GM19328 (cell line): ENCODE results near the gene UVRAG.

ENCODE experiments used
- ATAC-seq: cut with Tn5 transposase; IDR thresholded peaks from one replicate; pipeline ENCODE4 v1.9.1; 2021; ENCODE audit warnings: mild to moderate bottlenecking, moderate library complexity; ENCODE audit not compliant: unreplicated experiment

The UVRAG gene

DNA sequence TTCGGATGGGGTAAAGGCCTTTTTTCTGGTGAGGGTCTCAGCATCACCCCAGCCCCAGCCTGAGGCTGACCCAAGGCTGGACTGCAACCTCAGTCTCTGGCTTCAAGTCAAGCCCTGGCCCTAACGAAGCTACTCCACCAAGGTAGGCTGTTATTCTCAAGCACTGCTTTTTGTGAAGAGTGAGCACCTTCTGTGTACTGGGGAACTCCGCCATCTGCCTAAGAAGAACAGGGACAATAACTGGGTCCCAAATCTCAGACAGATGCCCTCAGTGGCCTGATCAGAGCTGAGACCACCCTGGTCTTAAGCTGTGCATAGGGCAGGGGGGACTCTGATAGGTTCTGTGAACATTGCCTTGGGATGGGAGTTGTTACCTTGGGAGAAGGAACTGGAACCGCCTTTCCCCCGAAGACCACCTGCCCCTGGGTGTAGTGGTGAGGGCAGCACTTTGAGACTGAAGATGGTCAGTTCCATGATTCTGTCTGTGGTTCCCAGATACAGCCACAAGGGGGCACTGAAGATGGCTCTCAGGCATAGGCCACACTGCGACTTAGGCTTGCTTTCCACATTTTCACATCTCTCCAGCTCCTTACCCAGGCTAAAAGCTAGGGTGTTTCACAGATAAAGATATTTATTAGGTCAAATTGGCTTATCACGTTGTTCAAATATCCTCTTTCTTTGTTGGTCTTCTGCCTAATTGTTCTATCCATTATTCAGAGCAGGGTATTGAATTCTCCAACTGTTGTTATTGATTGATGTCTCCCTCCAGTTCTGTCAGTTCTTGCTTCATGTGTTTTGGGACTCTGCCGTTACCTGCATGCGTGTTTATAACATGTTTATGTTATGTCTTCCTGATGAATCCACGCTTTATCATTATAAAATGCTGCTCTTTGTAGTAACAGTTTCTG lies 11.8 kb upstream of the UVRAG start:
- no peak for ATAC-seq

DNA sequence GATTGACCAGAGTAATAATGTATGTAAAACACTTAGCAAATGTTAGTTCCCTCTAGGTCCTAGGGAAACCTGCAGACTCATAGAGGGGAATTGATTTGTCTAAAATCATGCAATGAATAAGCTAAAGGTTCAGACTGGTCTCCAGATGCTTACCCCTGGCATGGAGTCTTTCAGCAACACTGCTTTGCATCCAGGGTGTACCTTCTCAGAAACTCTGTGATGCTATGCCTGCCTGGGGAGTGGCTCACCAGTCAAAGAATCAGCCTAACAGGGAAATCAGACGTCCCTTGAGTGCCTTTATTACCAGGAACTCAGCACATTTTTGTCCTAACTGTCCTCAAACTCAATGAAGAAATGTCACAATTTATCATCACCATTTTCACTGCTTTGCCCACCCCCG lies 5.9 kb upstream of the UVRAG start:
- no peak for ATAC-seq

DNA sequence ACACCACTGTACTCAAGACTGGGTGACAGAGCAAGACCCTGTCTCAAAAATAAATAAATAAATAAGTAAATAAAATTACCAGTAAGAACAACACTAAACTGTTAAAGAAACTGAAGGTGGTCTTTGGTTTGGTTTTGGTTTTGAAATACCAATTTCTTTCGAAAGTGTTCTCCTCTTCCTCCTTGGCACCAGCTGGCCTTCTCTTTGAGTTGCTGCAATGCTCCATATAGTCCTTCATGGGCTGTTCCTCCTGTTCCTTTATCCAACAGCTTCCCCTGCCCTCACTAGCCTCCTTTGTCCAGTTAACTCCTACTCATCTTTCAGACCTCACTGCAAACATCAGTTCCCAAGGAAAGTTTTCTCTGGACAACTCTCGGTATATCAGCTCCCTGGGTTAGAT lies 5.0 kb upstream of the UVRAG start:
- no peak for ATAC-seq

DNA sequence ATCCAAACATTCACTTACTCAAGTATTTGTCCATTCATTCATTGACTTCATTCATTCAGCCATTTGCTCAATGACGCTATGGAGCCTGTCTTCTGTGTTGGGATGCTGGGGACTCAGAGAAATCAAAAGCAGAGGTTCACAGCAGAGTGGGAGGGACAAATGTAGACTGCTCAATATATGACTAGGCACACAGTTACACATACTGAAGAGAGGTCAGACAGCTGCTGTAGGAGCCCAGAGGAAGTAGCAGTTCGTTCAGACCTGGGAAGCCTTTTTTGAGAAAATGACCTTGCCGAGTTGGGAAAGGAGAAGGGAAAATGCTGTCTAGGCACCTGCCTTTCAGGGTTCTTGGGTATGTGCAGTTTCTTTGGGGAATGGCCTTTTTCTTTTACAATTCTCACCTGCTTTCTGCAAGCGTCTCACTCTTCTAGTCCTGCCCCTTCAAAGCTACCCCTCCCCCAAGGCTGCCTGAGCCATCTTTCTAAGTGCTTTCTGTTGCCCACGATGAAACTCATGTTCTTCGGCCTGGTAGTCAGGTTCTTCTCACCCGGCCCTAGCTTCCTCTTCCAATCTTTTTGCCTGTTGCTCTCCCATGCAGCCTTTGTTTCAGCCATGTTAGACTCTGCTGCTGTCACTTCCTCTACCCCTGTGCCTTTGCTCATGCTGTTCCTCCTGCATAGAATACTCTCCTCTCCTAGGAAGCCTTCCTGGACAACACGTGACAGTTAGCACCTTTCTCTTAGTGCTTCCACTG lies 4.2 kb upstream of the UVRAG start:
- ATAC-seq: no peak

DNA sequence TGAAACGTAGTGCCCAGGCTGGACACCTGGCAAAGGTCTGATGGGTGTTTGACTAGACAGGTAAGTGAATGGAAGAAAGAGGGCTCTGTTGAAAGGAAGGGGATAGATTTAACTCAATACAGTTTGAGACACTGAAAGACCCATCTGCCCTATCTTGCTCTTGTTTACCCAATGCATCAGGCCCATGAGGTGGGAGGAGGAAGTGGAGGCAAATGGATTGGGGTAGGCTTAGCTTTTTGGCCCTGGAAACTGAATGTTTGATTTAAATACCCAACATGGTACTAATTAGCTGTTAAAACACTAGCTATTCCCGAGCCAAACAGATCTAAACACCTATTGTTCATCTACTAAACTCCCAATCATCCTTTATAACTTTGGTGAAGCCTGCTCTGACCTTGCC lies 3.5 kb upstream of the UVRAG start:
- no peak for ATAC-seq

DNA sequence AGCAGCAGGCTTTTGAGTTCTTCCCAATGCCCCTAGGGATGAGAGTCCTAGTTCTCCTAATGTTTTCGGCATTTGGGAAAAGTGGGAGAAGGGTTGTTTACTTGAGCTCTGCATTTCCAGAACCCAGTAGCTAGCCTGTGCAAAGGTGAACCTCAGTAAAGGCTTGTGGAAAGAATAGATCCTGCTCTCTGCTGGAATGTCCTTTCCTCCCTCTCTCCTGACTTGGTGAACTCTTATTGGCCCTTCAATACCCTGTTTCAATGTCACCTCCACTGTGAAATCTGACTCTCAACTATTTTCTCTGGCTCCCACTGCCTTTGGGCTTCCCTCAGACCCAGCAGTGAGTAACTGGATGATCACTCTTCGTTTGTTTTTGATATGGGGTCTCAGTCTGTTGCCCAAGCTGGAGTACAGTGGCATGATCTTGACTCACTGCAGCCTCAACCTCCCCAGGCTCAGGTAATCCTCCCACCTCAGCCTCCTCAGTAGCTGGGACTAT lies 2.4 kb upstream of the UVRAG start:
- ATAC-seq: no peak

DNA sequence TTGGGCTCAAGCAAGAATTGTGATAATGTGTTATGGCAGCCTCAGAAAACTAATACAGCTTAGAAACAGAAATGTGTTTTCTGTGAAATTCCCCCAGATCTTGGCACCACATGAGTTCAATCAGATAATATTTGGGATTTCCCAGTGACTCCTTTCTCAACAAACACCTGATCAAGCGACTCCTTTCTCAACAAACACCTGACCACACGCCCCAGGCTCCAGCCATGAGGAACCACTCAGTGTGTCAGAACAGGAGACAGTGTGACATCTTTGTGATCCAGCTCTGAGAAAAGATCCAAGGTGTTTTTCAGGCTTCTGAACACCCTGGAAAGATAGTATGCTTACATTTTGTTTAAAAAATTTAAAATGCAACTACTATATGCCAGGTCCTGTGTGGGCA lies 1.9 kb upstream of the UVRAG start:
- ATAC-seq: no peak

DNA sequence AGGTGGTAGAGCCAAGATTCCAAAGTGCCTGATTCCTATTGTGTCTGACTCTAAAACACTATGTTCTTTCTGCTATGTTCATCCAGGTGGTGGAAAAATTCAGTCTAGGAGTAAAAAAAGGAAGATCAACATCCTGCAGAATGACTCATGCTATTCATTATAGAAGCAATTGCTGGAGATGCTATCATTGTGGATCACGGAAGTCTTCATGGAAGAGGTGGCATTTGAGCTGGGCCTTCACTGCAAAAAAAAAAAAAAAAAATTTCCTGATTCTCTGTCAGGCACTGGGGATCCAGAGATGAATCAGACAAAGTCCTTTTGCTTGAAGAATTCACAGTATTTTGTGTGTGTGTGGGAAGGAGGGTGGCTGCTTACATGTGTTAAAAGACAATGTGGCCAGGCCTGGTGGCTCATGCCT lies 1.4 kb upstream of the UVRAG start:
- no peak for ATAC-seq

DNA sequence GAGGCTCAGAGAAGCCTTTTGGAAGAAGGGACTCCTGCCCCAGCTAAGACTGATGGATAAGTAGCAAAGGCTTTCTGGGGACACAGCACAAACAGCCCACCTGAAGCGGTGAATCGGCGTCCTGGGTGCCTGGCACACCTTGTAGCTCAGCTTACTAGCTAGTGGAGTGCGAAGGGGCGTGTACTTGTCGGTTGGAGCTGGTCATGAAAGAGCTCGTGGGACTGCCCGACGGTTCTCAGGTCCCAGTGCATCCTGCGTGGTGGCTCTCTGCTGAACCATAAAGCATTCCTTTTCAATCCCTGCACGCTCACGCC lies 690 bp upstream of the UVRAG start:
- ATAC-seq: peak; percentile 22

DNA sequence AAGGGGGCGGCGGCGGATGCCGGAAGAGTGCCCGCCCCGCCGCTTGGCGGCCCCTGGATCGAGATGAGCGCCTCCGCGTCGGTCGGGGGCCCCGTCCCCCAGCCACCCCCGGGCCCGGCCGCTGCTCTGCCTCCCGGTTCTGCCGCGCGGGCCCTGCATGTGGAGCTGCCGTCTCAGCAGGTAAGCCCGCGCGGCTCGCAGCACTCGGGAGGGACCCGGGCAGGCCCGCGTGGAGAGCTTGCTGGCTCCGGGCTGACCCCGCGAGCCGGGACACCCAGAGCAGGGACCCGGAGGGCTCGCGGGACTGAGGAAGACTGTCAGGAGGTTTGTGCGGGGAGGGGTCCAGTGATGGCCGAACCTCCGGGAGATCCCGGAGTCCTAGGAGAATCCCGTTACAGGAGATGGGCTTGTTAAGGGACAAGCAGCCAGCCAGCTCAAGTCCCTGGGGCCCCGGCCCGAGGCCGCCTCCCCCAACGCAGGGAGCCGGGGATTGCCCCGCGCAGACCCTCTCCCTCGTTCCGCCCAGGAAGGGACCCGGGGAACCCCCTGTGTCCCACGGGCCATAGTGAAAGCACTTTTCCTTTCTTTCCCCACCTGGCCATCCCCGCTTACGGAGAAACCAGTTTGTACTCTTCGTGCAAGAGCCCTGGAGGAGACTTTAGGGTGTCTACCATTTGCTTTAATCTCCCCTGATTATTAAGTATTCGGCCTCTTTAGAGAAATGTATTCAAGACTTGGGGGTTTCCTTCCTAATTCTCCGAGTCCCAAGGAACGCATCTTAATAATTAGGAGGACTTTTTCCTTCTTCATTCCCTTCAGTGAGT lies 547 bp downstream of the UVRAG start:
- ATAC-seq: no peak

DNA sequence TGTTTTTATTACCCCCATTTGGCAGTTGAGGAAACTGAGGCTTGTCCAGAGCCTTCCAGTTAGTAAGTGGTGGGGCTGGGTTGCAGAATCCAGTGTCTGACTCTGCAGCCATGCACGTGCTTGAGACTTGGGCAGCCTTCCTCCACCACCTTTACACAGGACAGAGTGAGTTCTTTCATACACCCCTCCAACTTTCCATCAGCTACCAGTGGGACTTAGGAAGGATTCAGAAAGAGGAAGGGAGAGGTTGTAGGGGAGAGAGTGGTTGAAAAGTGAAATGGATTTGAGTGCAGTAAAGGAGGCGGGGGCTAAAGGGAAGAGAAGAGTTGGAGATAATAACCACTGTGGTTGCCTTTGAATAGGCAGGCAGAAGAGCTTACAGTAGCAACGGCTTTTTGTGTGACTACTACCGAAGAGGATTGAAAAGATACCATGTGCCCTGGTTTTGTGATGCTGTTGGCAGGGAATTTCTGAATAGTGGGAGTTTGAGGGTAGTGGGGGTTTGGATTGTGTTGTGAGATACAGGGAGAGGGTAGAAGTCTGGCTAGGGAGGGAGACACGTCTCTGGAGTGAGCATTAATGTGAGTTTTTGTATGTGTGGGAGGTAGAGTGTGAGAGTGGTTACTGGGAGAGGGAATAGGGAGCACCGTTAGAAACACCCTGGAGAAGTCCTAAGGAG lies 1.7 kb downstream of the UVRAG start:
- ATAC-seq: no peak

DNA sequence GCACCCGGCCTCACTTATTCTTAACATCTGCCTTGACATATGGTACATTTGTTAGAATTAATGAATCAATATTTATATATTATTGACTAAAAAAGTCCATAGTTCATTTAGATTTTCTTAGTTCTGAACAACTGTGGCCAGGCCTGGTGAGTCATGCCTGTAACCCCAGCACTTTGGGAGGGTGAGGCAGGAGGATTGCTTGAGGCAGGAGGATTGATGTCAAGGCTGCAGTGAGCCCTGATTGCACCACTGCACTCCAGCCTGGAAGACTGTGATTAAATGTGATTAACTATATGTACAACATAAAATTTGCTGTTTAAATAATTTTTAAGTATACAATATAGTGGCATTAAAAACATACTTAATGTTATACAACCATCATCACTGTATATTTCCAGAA lies 5.6 kb downstream of the UVRAG start:
- ATAC-seq: no peak

DNA sequence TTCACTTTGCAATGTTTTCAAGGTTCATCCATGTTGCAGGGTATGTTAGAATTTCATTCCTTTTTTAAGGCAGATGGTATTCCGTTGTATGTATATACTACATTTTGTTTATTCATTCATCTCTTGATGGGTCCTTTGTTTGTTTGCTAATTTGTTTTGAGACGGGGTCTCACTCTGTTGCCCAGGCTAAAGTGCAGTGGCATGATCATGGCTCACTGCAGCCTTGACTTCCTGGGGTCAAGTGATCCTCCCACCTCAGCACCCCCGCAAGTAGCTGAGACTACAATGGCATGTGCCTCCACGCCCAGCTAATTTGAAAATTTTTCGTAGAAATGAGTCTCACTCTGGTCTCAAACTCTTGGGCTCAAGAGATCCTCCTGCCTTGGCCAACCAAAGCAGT lies 6.2 kb downstream of the UVRAG start:
- no peak for ATAC-seq

DNA sequence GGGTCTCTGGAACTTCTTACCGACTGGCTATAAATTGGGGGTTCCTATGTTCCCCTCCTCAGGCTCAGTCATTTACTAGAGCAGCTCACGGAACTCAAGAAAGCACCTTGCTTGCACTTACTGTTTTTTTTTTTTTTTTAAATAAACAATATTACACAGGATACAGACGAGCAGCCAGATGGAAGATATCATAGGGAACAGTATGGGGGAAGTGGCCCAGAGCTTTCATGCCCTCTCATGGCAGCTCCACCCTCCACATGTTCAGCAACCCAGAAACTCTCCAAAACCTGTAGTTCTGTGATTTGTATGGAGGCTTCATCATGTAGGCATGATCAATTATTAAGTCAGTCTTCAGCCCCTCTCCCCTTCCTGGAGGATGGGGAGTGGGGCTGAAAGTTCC lies 7.5 kb downstream of the UVRAG start:
- ATAC-seq: no peak

DNA sequence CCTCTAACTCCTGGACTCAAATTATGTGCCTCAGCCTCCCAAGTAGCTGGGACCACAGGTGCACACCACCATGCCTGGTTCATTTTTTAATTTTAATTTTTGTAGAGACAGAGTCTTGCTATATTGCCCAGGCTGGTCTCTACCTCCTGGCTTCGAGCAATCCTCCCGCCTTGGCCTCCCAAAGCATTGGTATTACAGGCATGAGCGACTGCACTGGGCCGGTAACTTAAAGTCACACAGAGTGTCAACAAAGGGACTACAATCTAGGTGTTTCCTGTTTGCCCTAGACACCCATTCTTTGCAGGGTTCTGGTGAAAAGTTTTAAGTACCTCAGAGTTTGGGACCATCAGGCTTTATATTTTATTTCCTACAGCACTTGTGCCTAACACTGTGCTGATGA lies 8.4 kb downstream of the UVRAG start:
- ATAC-seq: no peak

DNA sequence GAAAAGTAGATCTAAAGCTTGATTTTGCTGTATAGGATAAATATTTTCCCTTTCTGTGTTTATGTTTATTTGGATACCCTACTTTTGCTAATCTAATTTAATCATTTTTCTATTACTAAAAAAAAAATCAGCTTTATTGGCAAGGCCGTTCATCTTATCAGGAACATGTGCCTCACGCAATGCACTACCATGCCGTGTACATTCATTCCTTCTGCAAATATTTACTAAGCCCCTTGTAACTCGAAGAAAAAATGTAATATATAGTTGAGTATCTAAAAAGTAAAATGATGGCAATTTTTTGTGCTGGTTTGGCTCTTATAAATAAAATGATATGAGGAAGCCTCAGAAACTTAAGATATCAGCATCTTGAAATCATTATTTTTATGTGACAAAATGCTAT lies 8.9 kb downstream of the UVRAG start:
- no peak for ATAC-seq

DNA sequence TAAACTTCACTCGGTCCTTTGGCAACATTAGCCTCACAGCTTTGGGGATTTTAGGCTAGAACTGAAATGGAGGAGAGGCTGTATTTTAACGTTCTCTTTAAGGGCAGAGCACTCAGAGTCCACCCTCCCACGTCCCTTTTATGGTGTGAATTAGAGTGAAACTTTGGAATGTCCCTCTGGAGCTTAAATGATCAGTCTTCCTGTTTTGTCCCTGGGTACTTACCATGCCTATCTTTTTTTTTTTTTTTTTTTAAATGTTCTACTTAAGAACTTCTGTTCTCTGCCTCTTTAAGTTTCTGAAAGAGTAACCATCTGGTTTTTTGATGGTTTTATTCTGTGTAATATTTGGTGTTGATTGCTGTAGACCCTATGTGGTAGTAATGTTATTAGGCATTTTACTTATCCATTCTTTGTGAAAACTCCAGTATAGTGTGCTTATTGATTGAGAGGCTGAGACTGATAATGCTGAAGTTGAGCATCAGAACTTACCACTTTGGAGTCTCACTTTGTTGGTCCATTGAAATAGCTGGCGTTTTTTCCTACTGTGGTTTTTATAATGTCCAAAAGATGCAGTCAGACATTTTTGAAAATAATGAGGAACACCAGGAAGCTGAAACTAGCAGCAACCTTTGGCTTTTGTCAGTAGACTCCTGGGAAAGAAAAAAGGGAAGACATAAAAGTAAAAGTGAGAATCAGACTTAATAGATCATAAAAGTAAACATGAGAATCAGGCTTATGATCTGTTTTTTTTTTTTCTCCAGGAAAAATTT lies 11.6 kb downstream of the UVRAG start:
- ATAC-seq: no peak

DNA sequence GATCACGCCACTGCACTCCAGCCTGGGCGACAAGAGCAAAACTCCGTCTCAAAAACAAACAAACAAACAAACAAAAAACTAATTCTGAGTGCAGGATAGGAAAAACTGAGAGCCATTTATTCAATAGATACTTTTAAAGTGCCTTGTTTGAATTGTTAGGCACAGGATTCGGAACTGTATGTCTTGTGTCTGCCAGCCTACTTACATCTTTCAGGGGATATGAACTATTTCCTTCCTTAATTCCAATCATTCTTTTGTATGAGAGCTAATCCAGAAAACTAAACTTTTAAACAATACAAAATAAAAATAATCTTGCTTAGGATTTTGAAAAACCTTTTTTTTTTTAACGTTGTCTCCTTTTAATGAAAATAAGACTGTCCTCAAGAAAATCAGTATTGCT lies 12.6 kb downstream of the UVRAG start:
- no peak for ATAC-seq

DNA sequence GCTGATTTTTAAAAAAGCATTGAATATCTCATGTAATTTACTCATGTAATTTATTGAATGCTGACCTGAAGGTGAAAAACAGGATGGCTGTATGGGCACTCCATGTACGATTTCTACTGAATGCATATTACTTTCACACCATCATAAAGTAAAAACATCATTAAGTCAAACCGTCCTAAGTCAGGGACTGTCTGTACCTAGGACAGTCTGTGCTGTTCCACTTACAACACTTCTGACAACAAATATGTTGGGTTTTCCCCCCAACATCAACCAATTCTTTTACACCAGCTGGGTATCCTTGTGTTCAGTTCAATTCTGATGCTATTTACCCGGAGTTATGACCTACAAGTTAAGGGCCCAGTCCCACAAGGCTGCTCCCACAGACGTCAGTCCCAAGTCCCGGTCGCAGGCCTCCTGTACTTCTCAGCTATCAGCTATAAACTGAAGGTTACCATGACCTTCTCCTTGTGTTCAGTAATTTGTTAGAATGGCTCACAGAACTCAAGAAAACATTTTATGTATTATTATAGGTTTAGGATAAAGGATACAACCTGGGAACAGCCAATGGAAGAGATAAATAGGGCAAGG lies 17.0 kb downstream of the UVRAG start:
- no peak for ATAC-seq

DNA sequence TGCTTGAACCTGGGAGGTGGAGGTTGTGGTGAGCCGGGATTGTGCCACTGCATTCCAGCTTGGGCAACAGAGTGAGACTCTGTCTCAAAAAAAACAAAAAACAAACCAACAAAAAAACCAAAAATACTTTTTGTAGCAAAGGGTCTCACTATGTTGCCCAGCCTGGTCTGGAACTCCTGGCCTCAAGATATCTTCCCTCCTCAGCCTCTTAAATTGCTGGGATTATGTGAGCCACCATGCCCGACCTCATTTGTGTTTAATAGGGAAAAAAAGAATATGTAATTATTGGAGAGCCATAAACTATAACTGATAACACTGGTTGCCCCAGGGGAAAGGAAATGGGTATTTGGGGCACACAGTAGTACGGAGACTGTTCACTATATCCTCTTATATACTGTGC lies 19.7 kb downstream of the UVRAG start:
- no peak for ATAC-seq
